HG02885 (cell line): Measurements from ENCODE around the gene CMTM4.

Experiments used
- ATAC-seq: cut with Tn5 transposase; IDR thresholded peaks from one replicate; pipeline ENCODE4 v1.9.1; 2021; ENCODE audit warnings: mild to moderate bottlenecking; ENCODE audit not compliant: unreplicated experiment, poor library complexity

The CMTM4 gene

DNA sequence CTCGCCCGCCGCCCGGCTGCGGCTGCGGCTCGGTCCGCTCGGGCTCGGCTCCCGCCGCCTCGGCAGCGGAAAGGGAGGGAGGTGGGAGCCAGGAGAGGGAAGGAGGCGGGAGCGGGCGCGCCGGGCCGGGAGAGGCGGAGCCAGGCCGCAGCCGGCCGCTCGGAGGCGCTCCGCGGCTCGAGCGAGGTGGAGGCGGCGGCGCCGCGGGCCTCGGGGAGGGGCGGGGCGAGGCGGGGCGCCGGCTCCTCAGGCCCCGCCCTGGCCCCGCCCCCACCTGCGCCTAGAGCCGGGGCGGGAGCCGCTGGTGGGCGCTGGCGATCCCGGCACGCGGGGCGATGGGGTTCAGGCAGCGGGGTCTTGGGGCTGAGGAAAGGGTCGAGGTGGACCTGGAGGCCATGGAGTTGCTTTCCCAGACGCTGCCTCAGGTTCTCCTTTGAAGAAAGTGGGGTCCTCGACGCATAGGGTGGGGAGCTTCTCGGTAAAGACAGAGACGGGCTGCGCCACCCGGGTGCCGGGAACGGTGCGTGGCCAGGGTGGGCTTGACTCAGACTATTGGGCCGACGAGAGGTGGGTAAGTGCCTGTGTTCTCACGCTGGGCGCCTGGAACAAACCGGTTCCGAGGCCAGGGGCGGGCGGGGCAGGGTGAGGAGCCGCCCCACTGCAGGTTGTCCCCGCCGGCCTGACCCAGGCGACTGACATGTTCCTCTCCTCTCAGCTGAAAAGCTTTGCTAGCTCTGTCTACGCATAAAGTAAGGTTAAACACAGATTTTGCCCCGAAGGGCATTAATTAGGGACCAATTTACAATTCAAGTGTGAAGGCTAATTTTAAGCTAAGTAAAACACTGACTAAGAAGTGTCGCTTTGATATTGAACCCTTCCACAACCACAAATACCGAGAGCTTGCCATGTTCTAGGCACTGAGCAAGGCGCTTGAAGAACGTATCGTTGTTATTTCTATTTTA, at the start of gene CMTM4:
Gene CMTM4, minus strand, starts transcription at position 75 of the 962 bp plus-strand sequence. CDS start 218 bp downstream, outside the sequence.
- ATAC-seq = peak; percentile 95

DNA sequence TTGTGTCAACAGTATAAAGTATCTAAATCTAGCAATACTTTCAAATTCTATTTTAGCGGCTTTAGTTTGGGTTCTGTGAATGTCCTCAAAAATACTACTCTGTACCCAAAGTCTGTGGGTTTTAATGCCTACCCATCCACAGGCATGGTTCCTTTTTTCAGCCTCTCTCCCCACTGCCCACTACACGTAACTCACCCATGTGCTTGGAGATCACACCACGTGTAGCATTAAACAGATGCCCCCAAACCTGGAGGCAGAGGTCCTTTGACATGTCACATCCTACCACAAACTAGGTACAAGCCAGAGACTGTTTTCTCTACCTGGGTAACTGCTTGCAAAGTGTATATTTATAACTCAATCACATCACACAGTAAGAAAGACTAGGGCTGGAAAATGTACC, 49.5 kb upstream of the CMTM4 start:
- ATAC-seq = no peak

DNA sequence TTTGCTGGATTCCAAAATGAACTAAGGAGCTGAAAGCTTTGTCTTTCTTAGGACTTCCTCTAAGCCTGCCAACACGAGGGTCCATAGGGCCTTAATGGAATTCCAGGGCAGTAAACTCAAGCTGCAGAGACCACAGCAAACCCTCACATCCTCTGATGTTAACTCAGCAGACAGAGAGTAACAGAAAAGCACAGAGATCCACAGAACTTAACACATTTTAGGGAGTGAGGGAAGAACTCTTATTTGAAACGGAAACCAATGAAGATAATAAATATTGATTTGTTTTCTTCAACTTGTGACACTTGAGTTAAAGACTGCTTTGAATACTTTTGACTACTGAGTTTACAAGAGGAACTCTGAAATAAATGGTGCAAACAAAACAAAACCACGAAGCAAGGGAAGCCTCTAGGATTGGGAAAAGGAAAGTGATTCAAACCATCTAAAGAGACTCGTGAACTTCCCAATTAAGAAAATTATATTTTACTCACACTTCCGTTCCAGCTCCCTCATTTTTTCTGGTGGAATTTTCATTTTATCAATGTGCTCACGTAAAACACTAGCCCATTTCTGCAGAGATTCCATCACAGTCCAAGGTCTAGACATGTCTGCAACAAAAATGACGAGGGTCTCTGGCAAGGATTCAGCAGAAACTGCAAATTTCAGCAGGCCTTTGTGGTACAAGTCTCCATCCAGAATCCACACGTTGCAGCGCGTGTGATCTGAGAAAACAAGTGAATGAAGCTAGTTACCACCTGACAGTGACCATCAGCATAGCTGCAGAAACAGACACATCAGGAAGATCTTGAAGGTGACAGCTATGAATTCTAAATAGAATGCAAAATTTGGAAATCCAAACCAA, 45.6 kb upstream of the CMTM4 start:
- no peak for ATAC-seq

DNA sequence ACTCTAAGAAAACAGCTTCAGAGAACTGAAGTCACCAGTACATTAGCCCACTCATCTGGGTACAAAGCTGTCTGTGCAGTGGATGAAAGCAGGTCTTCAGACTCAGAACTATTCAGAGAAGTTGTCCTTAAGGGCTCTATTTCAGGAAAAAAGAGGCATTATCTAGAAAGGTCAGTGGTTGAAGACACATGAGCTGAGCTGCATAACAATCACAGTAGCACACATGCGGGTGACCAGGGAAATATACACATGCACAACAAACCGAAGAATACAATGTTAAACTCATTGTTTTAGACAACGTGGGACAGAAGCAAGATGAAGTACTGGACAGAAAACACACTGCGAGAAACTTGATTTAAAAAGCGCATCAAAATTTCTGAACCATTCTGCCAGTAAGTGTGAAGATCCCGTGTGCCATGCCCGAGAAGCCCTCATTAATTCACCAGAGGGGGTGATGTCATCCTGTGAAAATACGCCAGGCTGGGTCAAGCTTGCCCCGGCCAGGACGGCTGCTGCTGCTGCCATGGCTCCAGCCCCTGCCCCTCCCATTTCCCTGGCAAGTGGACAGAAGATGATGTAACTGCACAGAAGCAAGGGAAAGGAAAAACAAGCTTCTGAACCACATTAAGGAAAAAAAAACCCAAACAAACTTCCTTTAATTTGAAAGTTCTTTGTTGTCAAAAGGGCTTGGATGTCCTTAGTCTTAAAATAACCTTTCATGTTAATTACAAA, 44.8 kb upstream of the CMTM4 start:
- ATAC-seq = no peak

DNA sequence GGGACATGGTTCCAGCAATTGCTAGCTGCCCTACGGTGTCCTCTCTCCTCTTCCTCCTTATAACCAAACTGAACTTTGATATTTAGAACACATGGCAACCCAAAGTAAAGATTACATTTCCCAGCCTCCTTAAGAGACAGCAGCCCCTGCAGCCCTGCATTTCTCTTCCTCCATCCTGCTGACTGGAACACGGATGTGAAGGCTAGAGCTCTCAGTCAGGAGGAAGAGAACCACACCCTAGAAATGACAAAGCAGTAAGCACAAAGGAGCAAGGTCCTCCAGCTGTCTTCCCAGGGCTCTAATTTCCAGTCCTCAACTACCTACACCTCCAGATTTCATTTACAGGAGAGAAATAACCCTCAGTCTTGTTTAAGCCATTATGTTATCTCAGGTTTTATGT, 44.0 kb upstream of the CMTM4 start:
- ATAC-seq = no peak

DNA sequence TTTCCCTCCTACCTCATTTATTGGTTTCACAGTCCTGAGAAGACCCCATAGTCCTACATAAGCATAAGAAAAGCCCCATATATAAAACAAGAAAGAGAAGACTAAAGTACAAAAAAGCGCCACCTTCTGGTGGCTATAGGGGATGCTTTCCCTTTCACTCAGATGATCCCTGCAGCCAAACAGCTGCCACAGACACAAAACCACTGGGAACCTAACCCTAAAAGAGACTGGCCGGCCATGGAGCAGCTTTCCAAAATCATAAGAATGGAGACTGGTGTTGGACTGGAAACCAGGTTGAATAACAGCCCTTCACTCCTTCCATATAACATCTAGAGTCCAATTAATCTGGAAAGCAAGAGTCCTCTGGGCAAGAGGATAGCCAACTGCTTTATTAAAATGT, 43.5 kb upstream of the CMTM4 start:
- ATAC-seq = no peak

DNA sequence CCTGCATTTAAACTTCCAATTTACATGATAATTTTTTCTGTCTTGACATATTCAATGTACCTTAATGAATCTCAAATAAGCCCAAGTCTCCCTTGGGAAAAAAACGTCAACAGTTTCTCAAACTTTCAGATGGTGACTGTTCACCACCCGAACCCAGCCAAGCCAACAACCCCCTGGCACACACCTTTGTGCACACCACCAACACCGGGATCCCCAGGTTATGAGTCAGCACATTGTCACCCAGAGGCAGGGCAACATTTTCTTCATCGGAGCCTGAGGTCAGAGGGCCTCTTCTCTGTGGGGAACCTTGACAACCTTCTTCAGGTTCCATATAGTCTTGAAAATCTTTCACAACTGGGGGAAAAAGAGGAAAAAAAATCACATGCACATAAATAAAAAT, 39.3 kb upstream of the CMTM4 start:
- ATAC-seq = no peak

DNA sequence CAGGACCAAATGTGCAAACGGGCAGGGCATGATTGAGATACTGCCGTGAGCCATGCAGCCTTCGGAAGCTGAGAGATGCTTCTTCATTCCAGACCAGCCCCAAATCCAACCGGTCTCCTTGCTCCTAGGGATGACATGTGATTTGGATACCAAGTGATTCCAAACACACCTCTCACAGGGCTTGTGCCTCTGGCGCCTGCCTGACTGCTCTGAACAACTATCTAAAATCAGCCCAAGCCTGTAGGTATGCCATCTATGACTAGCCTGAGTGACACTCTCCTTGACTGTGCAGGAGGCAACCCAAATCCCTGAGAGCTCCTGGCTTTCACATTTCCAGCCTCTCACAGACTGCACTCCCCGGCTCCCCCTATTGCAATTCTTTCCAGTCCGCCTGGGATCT, 34.6 kb upstream of the CMTM4 start:
- no peak for ATAC-seq

DNA sequence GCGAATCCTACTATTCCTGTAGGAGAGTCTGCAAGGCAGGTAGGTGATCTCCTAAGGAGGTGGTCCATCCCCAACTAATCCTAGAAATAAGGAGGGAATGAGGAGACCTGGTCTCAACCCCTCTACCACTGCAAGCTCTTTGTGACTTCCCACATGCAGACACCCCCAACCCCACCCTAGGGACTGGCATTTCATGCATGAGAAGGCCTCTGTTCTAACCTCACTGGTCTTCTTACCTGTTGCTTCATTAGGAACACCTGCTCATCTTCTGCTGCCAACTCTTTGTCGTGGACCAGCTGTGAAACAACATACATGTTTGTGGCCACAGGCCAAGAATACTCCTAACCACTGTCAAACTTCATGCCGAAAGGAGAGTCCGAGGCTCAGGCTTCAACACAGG, 32.3 kb upstream of the CMTM4 start:
- ATAC-seq = no peak

DNA sequence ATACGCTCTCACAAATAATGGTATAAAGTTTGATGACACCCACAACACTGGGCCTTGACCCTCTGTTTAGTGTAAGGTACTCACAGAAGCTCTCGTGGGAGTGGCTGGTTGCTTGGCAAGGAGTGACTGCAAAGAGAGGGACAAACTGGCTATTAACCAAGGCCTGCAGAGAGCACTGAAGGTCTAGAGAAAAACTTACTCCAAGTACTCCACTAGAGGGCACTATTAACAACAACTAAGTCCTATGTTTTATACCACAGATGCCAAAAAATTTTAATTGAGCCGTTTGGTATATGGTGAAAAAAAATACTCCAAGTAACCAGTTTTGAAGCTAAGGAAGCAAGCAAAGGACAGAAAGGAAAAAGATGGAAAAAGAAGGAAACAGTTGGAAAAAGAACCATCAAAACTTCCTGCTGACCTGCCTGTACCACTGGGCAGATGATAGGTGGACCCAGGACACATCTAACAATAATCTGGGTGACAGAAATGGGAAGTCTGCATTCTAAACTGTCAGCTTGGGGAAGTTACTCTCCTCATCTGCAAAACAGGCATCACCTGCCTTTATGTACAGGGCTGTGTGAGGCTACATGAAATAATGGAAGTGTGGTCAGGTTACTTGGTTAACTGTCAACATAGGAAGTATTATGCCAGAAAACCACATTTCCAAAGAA, 31.7 kb upstream of the CMTM4 start:
- ATAC-seq = no peak

DNA sequence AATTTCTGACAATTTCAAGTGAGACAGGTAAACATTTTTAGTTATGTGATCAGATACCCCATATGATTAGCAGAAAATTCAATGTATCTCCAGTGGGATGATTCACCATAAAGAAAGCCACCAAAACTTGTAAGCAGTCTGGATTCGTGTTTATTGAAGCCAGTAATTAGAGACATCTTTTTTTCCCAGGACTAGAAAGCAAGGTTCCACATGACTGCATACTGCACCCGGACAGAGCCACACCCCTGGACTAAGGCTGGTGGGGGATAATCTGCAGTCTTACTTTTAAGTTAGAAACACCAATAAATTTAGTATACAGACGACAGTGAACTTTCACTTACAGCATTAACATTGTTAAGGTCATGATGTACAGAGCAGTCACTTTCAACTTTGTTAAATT, 24.2 kb upstream of the CMTM4 start:
- ATAC-seq = no peak

DNA sequence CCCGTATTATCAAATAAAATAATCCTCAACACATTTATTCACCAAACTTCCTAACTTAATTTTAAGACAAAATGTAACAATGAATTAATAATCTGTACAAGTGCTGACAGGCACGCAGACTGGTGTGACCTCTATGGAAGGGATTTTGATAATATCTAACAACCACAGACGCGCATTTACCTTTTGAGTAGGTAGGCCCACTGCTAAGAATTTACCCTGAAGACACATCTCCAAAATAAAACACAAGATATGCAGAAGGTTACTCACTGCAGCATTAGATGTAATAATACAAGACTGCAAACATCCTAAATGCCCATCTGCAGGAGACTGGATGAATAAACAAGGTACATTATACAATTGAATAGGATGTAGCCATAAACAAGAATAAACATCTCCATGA, 22.7 kb upstream of the CMTM4 start:
- no peak for ATAC-seq

DNA sequence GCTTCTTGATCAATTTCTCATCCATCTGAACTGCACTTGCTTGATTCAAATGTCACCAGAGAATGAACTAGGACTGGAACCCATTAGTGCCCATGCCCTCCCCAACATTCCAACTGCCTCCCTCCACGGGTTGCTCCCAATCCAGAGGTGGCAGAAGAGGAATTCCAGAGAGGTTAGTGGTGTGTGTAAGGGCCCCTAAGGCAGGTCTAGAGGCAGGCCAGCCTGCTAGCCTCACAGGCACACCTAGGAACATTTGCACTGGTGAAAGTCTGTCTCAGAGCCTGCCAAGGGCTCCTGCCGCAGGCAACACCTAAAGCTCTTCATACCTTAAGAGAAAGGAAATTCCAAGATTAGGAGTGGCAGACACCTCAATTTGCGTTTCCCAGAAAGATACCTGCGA, 21.2 kb upstream of the CMTM4 start:
- ATAC-seq = no peak

DNA sequence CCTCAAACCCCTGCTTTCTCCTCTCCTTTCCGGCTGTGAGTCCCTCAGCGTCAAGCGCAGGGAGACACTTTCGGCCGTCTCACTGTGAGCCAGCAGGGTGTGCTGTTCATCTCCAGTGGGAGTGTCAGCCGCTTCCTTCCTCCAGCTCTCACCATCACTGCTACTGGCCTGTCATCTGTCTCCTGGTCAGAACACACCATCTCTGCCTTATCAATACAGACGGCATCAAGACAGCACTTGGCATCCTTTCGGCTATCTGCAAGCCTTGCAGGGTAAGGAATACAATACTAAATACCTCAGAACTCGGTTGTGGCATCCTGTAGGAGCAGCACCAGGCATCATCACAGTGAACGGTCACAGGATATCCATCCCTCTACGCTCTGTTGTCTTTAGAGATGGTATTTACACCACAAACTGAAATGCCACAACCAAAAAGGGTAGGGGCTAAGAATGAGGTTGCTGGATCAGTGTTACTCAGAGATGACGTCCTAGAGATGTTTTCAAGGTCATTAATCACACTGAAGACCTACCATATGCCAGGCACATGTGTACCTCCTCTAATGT, 20.7 kb upstream of the CMTM4 start:
- peak; percentile 50 for ATAC-seq

DNA sequence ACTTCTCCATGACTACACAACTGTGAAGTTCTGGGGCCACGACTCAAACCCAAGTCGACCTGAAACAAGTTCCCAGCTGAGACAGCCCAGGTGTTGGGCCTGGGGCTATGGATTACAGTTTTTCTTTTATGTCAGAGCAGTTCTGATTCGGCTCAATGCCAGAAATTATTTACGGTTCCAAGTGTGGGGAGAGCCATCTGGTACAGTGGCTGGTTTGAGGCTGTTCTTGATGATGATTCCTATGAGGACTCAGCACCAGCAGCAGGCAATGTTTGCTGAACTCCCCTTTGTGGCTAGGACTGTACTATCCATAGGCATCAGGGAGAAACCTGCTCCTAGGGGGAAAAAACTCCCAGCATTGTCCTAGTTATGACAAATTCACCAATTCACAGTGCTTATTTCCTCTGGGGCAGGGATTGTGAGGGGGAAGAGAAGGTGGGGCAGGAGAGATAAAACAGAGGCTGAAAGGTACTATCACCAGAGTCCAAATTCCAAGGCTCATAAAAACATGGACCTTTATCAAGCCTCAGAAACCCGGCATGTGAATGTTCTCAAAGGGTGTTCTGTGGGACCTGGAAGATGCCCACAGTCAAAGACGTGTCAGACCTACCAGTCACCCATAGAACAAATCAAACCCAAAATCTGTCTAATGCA, 18.2 kb upstream of the CMTM4 start:
- no peak for ATAC-seq

DNA sequence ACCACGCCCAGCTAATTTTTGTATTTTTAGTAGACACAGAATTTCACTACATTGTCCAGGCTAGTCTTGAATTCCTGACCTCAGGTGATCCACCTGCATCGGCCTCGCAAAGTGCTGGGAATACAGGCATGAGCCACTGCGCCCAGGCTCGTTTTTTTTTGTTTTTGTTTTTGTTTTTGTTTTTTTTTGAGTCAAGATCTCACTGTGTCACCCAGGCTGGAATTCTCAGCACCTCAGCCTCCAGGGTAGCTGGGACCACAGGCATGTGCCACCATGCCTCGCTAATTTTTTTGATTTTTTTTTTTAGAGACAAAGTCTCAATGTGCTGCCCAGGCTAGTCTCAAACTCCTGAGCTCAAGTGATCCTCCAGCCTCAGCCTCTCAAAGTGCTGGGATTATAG, 17.5 kb upstream of the CMTM4 start:
- no peak for ATAC-seq

DNA sequence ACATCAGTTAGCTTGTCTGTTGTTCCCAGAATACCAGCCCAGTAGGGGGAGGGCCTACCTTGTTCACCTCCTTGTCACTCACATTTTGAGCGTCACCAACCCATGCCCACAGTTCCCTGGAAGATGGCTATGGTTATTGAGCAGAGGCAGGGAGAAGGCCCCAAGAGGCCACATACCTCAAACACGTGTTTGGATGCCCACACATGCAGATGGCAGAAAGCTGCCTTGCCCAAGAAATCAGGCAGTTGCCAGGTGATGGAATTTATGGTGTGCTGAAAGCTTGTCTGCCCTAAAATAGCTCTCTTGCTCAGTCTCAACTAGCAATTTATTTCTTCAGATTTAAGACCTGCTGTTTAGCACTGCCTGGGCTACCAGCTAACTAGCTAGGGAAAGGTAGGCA, 16.5 kb upstream of the CMTM4 start:
- ATAC-seq = no peak

DNA sequence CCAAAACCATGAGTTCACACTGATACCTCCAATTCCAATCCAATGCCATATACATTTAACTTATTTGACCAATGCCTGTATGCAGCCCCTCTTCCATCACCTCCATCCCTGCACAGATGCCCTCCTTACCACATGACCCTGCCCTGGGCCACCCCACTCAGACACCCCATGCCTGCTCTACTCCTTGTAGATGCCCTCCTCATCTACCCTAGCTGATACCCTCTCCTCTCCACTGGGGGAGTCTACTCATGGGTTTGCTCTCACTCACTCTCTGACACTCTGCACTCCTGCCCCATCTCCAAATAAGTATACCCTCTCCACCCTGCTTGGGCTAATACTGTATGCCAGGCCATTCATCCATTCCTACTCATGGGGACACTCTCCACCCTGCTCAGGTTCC, 16.0 kb upstream of the CMTM4 start:
- ATAC-seq = no peak

DNA sequence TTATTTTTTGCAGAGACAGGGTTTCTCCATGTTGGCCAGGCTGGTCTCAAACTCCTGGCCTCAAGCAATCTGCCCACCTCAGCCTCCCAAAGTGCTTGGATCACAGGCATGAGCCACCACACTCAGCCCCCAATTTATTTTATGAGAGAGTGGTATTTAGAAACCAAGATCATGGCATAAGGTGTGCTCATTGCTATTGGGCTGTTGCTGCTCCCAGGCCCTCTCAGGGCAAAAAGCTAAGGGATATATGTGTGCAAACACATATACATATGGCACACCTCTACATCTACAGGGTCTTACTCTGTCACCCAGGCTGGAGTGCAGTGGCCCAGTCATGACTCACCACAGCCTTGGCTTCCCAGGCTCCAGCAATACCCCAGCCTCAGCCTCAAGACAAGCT, 15.0 kb upstream of the CMTM4 start:
- ATAC-seq = no peak
